Adrenal gland (tissue), 12 donors: ENCODE data around the gene ATXN3L. TPM values are rescaled to one million over a fixed set of nuclear protein-coding genes. Genes with fewer than 3 reads are reported as not detected.

Experiments
- DNase-seq, 7 donors: peaks; one replicate each; pipeline ENCODE4 v3.0.0-alpha.2; 2019 to 2020
- H3K27ac ChIP-seq, 5 donors: fragments of 200-600 bp; sonication (generic) in 4 of 5; 1 replicate in 3 of 5; 2 replicates in 2 of 5; pipeline versions ENCODE4 v1.5.1 to v1.8.0; 2016 to 2020; ENCODE audit warnings: mild to moderate bottlenecking in 1 of 5
- H3K27me3 ChIP-seq: fragments of 200-600 bp; 2 replicates; pipeline ENCODE4 v1.8.0; 2021
- H3K36me3 ChIP-seq, 2 donors: fragments of 200-600 bp; replicated peaks in 1 of 2; 1 replicate in 1 of 2; 2 replicates in 1 of 2; pipeline versions ENCODE4 v1.5.1 to v1.8.0; 2018 to 2022
- H3K4me1 ChIP-seq, 2 donors: fragments of 200-600 bp; replicated peaks in 1 of 2; 1 replicate in 1 of 2; 2 replicates in 1 of 2; pipeline versions ENCODE4 v1.5.1 to v1.8.0; 2018 to 2021
- H3K4me3 ChIP-seq, 4 donors: fragments of 200-600 bp; sonication (generic) in 3 of 4; one replicate each; pipeline ENCODE4 v1.5.1; 2016 to 2018
- H3K9me3 ChIP-seq, 3 donors: fragments of 200-600 bp; sonication (generic) in 1 of 3; replicated peaks in 1 of 3; 1 replicate in 2 of 3; 2 replicates in 1 of 3; pipeline versions ENCODE4 v1.5.1 to v1.8.0; 2016 to 2021
- CTCF ChIP-seq, 6 experiments: fragments of 450-650 bp in 4 of 6; fragments of 200-600 bp in 2 of 6; sonication (generic) in 1 of 6; IDR thresholded peaks; 1 replicate in 5 of 6; 2 replicates in 1 of 6; pipeline versions ENCODE4 v1.5.1 to v1.8.0; 2016 to 2021; ENCODE audit warnings: antibody characterized with exemption in 6 of 6, mild to moderate bottlenecking in 2 of 6, moderate library complexity in 1 of 6
- POLR2A ChIP-seq, 2 donors: fragments of 450-650 bp; IDR thresholded peaks; one replicate each; pipeline ENCODE4 v1.6.1; 2017; ENCODE audit warnings: antibody characterized with exemption in 2 of 2, mild to moderate bottlenecking in 2 of 2, moderate library complexity in 1 of 2
- WGBS, 4 donors: extraction: QIAGEN DNeasy Blood & Tissue Kit in 2 of 4; methylation state at CpG; one replicate each; pipeline versions ENCODE4 v1.1.5 to v1.1.7; 2013 to 2017; 5-methylcytosine and 5-hydroxymethylcytosine counted together
- intact Hi-C, 2 donors: fragments of 100-400 bp; cut with DNase I; formaldehyde crosslinking; loops; one replicate each; pipeline versions ENCODE4 v1.14.1 to v1.15.0; 2022 to 2023
- polyA plus RNA-seq, 3 donors: library from polyadenylated mRNA; stranded (reverse); fragments of 200-250 nt in 2 of 3; fragments of 350-450 nt in 1 of 3; fragmentation: Illumina TruSeq in 1 of 3; extraction: RNeasy Lipid Tissue Mini Kit (QIAGEN cat#74804) in 1 of 3; gene quantifications; one replicate each; pipeline ENCODE4 v1.2.3, GENCODE V29; 2013 to 2014
- total RNA-seq, 9 donors: library from RNA; depleted of rRNA in 4 of 9; stranded (reverse); fragments of >200 nt in 4 of 9; fragments of 120-200 nt in 1 of 9; fragmentation: NEBNext Ultra II Directional in 1 of 9; extraction: Animal tissue kit (Norgen Biotek cat#: 25700) in 1 of 9; gene quantifications; one replicate each; pipeline versions ENCODE4 v1.1.0 to v1.2.4, GENCODE V29; 2013 to 2023
- donor health status: healthy with polysubstance abuse.
- donor health status: Bipolar disorder and iron deficiency.
- donor health status: DM: yes; HTN: yes; CAD: no.
- donor health status: DM: no; HTN: no; CAD: no.
- donor health status: DM: no; HTN: no; CAD: no.
- donor health status: DM: yes; HTN: yes; CAD: no.

Gene ATXN3L
- total and polyA plus RNA-seq, 12 donors = not detected

GRCh38 chrX:13268874-13269273 is 51.0 kb downstream of the ATXN3L start:
- H3K27me3 ChIP-seq = no peaks in the 10 kb centered on the region
- WGBS, 4 donors = 71 to 90% (median 80%) methylated on average over 1 of the region's 1 CpG
- H3K9me3 ChIP-seq = no peaks in the 10 kb centered on the region
- no peak for DNase-seq
- no peaks in the 10 kb centered on the region for H3K36me3 ChIP-seq
- no peak overlapping the region for H3K4me3 ChIP-seq
- TF ChIP-seq POLR2A (IDR thresholded peaks at IDR 0.05) = no peak
- TF ChIP-seq CTCF (IDR thresholded peaks at IDR 0.05) = no peak
- H3K4me1 ChIP-seq = no peaks in the 10 kb centered on the region
- intact Hi-C loops = no loop called here
- no peak overlapping the region for H3K27ac ChIP-seq

Other genes with a start within 250 kb of the ATXN3L start
- gene EGFL6, start 249.5 kb upstream of the ATXN3L start, total RNA-seq = under 1 TPM in 1 of 9 donors, not detected in 8; 1.00 TPM
- gene EGFL6, start 249.5 kb upstream of the ATXN3L start, polyA plus RNA-seq = not detected